GM13976 (cell line): ENCODE results near the gene BMPR1B.

ENCODE experiments used
- DNase-seq: peaks from one replicate; pipeline ENCODE4 v3.0.0; 2012; ENCODE audit warnings: low spot score
- CTCF ChIP-seq: IDR thresholded peaks from 2 replicates; pipeline ENCODE4 v1.5.1; 2012; ENCODE audit warnings: borderline replicate concordance, mild to moderate bottlenecking; ENCODE audit not compliant: insufficient read depth; ENCODE audit errors: extremely low read depth, missing control alignments, control extremely low read depth
- in situ Hi-C: fragments of 300-500 bp; cut with MboI; formaldehyde crosslinking; loops from one replicate; pipeline ENCODE4 v1.12.0; 2022; ENCODE audit warnings: low sequenced_read_pairs, mixed read lengths, inconsistent platforms; ENCODE audit not compliant: unreplicated experiment

BMPR1B gene

GRCh38 chr4:95020521-95020920 lies 262.8 kb downstream of the BMPR1B start:
- in situ Hi-C loops, result no loop called here
- no peak for TF ChIP-seq CTCF

GRCh38 chr4:95021099-95021498 lies 263.3 kb downstream of the BMPR1B start:
- no peak for TF ChIP-seq CTCF
- in situ Hi-C loops, result no loop called here
- no peak for DNase-seq

More at GRCh38 chr4:95020521-95020920, 262.8 kb downstream of the BMPR1B start:
- no peak for DNase-seq

GRCh38 chr4:95023110-95023509 lies 265.4 kb downstream of the BMPR1B start:
- TF ChIP-seq CTCF, result no peak
- no peak for DNase-seq
- in situ Hi-C loops, result no loop called here

- in situ Hi-C loops, result no loop called here
- DNase-seq, result no peak
- TF ChIP-seq CTCF, result no peak
These were observed 270.3 kb downstream of the BMPR1B start for GRCh38 chr4:95027905-95028618.

- in situ Hi-C loops, result no loop called here
- DNase-seq, result no peak
- no peak for TF ChIP-seq CTCF
These were observed 281.0 kb downstream of the BMPR1B start for GRCh38 chr4:95038791-95039190.

GRCh38 chr4:95044324-95044837 lies 286.6 kb downstream of the BMPR1B start:
- in situ Hi-C loops, result no loop called here
- DNase-seq, result no peak
- no peak for TF ChIP-seq CTCF
